Measurements from ENCODE around the gene INPP5A.

The INPP5A gene

GRCh38 chr10:132601567-132601966 lies 64.0 kb downstream of the INPP5A start:
- no peak for DNase-seq

- DNase-seq: no peak
Measured at GRCh38 chr10:132602614-132603013, 65.0 kb downstream of the INPP5A start.

- no peak for DNase-seq
Measured at GRCh38 chr10:132603851-132604533, 66.4 kb downstream of the INPP5A start.

- DNase-seq: no peak
Measured at GRCh38 chr10:132604686-132605085, 67.1 kb downstream of the INPP5A start.

GRCh38 chr10:132605390-132605789 lies 67.8 kb downstream of the INPP5A start:
- no peak for DNase-seq

- DNase-seq: no peak
Measured at GRCh38 chr10:132606031-132606491, 68.5 kb downstream of the INPP5A start.

- DNase-seq: no peak
Measured at GRCh38 chr10:132606536-132607316, 69.1 kb downstream of the INPP5A start.

- DNase-seq: no peak
Measured at GRCh38 chr10:132607491-132607890, 69.9 kb downstream of the INPP5A start.

GRCh38 chr10:132607961-132608495 lies 70.4 kb downstream of the INPP5A start:
- no peak for DNase-seq

- DNase-seq: no peak
Measured at GRCh38 chr10:132608511-132609195, 71.1 kb downstream of the INPP5A start.

GRCh38 chr10:132609211-132609610 lies 71.6 kb downstream of the INPP5A start:
- DNase-seq: no peak

GRCh38 chr10:132610071-132610701 lies 72.6 kb downstream of the INPP5A start:
- no peak for DNase-seq

GRCh38 chr10:132611026-132611910 lies 73.7 kb downstream of the INPP5A start:
- DNase-seq: no peak

GRCh38 chr10:132611986-132612385 lies 74.4 kb downstream of the INPP5A start:
- DNase-seq: no peak

GRCh38 chr10:132612571-132613504 lies 75.3 kb downstream of the INPP5A start:
- DNase-seq: no peak

- no peak for DNase-seq
Measured at GRCh38 chr10:132613566-132614348, 76.2 kb downstream of the INPP5A start.

- DNase-seq: no peak
Measured at GRCh38 chr10:132614431-132615340, 77.1 kb downstream of the INPP5A start.

- no peak for DNase-seq
Measured at GRCh38 chr10:132615341-132616169, 78.0 kb downstream of the INPP5A start.
